K562 (cell line): ENCODE data around the gene GRIK5. TPM values are rescaled to one million over a fixed set of nuclear protein-coding genes. Genes with fewer than 3 reads are reported as not detected.

ENCODE experiments used
- ATF1 ChIP-seq, 2 experiments: fragments of 450-650 bp in 1 of 2; IDR thresholded peaks; 2 replicates each; pipeline ENCODE4 v1.6.1; 2016; ENCODE audit warnings: missing compliant biosample characterization in 1 of 2, missing genetic modification characterization in 1 of 2
- CREM ChIP-seq: IDR thresholded peaks from 2 replicates; pipeline ENCODE4 v1.6.1; 2014; ENCODE audit warnings: antibody characterized with exemption, low read depth
- HDAC1 ChIP-seq, 2 experiments: fragments of 450-650 bp; IDR thresholded peaks; 2 replicates each; pipeline ENCODE4 v1.6.1; 2016 to 2017; ENCODE audit warnings: inconsistent platforms in 1 of 2, mild to moderate bottlenecking in 1 of 2, moderate library complexity in 1 of 2
- ZNF282 ChIP-seq: sonication (generic); formaldehyde crosslinking; IDR thresholded peaks from 2 replicates; pipeline ENCODE4 v1.8.1; 2023; ENCODE audit warnings: missing genetic modification reagents
- ZNF586 ChIP-seq: fragments of 450-650 bp; formaldehyde crosslinking; conservative IDR thresholded peaks from 2 replicates; pipeline ENCODE4 v1.4.0; 2020; ENCODE audit warnings: mild to moderate bottlenecking, moderate library complexity
- polyA plus RNA-seq, 8 experiments: library from polyadenylated mRNA; depleted of rRNA in 4 of 8; stranded (reverse) in 5 of 8; unstranded in 3 of 8; fragments of >200 nt; fragmentation: Nextera tagmentation in 2 of 8; fragmentation: Illumina TruSeq in 1 of 8; extraction: Ambion mirVana in 2 of 8; extraction: Trizol in 1 of 8; gene quantifications; 2 replicates each; pipeline versions ENCODE4 v1.2.1 to v1.2.3, GENCODE V29; 2011 to 2014; ENCODE audit warnings: inconsistent platforms in 1 of 8, missing spikeins in 1 of 8
- total RNA-seq, 7 experiments: library from RNA; depleted of rRNA in 6 of 7; stranded (reverse); fragments of >200 nt in 6 of 7; fragmentation: Illumina TruSeq in 2 of 7; extraction: Trizol in 2 of 7; gene quantifications; 2 replicates each; pipeline versions ENCODE4 v1.2.1 to v1.2.3, GENCODE V29; 2011 to 2021; ENCODE audit warnings: low replicate concordance in 1 of 7
- TF ChIP-seq, protein P1 (sequence below): fragments of 450-650 bp; IDR thresholded peaks from 2 replicates; pipeline ENCODE4 v1.6.1; 2017; ENCODE audit warnings: antibody characterized with exemption, mild to moderate bottlenecking

GRIK5 gene
- total and polyA plus RNA-seq, 9 of the 15 experiments (the other 6 are each of a cell fraction or from before 2014, with no cell fraction given): 0.04 to 0.55 (median 0.27) TPM; not detected in 2

- TF ChIP-seq, protein P1, sequence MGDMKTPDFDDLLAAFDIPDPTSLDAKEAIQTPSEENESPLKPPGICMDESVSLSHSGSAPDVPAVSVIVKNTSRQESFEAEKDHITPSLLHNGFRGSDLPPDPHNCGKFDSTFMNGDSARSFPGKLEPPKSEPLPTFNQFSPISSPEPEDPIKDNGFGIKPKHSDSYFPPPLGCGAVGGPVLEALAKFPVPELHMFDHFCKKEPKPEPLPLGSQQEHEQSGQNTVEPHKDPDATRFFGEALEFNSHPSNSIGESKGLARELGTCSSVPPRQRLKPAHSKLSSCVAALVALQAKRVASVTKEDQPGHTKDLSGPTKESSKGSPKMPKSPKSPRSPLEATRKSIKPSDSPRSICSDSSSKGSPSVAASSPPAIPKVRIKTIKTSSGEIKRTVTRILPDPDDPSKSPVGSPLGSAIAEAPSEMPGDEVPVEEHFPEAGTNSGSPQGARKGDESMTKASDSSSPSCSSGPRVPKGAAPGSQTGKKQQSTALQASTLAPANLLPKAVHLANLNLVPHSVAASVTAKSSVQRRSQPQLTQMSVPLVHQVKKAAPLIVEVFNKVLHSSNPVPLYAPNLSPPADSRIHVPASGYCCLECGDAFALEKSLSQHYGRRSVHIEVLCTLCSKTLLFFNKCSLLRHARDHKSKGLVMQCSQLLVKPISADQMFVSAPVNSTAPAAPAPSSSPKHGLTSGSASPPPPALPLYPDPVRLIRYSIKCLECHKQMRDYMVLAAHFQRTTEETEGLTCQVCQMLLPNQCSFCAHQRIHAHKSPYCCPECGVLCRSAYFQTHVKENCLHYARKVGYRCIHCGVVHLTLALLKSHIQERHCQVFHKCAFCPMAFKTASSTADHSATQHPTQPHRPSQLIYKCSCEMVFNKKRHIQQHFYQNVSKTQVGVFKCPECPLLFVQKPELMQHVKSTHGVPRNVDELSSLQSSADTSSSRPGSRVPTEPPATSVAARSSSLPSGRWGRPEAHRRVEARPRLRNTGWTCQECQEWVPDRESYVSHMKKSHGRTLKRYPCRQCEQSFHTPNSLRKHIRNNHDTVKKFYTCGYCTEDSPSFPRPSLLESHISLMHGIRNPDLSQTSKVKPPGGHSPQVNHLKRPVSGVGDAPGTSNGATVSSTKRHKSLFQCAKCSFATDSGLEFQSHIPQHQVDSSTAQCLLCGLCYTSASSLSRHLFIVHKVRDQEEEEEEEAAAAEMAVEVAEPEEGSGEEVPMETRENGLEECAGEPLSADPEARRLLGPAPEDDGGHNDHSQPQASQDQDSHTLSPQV: no peak
- TF ChIP-seq CREM (peak; percentile 38; the same call in 1 of the 2 replicates), ZNF586 (CRISPR knock-in tag) (no peak), ZNF282 (CRISPR knock-in tag) (no peak), ATF1 (CRISPR knock-in tag; IDR thresholded peaks at IDR 0.05) (no peak), ATF1 (tag; IDR thresholded peaks at IDR 0.05) (0 out of 2 replicates have a peak, but pooled peaks have one; percentile 27), HDAC1 (IDR thresholded peaks at IDR 0.05) (peak in 1 of 2 experiments; percentile 60; a peak in 2 of 4 replicates)
- TF ChIP-seq, all 486 proteins: peak for 56
Measured at GRCh38 chr19:41957838-41958366, 112.1 kb downstream of the GRIK5 start (continued).
